ENCODE data around the gene LRRTM4.

Gene LRRTM4

DNA sequence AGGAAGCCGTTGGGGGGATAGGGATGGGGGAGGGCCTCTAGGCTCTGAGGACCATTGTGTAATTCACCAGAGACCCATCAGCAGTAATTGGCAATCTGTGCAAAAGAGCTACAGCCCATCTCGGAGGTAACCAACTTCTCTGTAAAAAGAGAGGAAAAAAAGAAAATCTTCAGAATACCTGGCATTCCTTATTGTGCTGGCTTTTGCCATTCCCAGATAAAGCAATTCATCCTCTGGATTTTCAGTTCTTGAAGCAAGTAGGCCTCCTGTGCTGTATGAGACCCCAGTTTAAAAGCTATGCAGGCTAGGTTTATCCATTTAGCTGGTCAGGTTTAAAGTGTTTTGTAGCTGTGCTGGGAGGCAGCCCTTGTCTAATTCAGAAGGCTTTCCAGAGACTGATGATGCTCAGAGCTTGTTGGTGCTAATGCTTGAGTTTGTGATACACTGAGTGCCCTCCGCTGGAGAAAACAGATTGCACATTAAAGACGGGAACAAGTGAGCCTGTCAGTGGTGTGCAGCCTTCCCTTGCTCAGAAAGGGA is at the start of gene LRRTM4:
Gene LRRTM4, minus strand, starts transcription at position 446 of the 540 bp plus-strand sequence.
- DNase-seq (ENCODE audit: low read depth): no peak

DNA sequence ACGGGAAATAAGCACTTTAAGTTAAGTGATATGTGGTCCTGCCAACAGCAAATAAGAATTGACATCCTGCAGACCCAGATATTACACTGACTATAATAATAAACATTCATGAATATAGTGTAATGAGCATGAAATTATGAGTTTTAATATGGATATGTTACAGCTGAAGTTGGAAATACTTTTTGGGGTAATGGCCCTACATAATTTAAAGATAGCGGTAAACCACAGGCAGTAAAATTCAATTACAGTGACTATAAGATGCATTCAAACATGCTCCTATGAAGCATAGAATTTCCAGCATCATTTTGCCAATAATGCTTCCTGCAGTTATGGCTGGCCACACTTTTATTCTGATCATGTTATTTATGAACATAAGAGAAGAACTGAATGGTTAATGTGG is 49.4 kb upstream of the LRRTM4 start:
- DNase-seq (ENCODE audit: low read depth): no peak

DNA sequence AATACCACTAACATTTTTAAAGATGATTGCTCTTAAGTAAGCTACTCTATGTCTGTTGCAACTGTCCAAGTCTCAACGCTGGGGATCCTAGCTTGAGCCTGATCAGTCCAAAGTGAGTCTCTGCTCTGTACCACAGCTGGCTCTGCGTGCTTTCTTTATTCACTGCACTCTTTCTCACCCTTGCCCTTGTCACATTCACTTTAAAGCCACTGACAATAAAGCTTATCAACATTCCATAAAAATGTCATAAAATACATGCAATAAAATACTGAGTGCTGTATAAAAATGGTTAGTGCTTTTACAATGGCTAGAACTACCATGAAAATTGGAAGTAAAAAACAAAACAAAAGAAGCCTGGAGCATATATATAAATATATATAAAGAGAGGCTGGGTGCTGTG is 45.5 kb upstream of the LRRTM4 start:
- no peak for DNase-seq (ENCODE audit: low read depth)

DNA sequence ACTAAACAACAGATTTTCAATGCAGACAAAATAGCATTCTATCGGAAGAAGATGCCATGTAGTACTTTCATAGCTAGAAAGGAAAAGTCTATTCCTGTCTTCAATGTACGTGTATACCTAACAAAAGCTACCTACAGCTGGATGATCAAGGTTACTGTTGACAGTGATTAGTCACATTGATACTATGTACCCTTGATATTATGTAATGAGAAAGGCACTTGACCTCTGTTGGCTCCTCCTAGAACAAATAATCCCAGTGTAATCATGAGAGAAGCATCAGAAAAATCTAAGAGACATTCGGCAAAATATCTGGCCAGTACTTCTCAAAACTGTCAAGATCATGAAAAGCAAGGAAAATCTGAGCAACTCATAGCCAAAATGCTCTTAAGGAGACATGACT is 44.4 kb upstream of the LRRTM4 start:
- no peak for DNase-seq (ENCODE audit: low read depth)

DNA sequence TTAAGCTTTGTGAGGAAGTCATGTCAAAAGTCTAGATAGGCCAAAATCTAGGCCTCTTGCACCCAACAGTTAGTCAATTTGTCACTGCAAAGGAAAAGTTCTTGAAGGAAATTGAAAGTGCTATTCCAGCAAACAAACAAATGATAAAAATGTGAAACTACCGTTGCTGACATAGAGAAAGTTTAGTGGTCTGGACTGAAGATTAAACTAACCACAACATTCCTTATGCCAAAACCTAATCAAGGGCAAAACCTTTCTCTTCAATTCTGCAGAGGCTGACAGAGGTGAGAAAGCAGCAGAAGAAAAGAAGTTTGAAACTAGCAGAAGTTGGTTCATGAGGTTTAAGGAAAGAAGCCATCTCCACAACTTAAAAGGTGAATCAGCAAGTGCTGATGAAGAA is 44.0 kb upstream of the LRRTM4 start:
- no peak for DNase-seq (ENCODE audit: low read depth)

DNA sequence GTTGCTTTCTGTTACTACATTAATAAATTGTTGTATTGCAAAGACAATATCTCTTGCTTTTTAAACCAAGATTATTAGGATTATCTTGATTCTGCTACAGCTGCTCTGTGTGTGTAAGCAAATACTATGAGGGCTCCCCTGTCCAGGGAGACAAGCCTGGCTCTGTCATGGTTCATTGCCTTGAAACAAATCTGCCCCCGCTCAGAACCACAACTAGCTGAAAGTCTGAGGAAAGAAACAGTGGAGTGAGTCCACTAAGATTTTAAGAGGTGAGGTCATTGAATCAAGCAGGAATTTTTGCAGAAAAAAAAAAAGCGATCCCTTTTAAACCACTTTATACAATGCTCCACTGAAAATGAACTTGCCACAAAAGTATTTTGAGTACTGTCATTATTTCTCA is 30.8 kb upstream of the LRRTM4 start:
- no peak for DNase-seq (ENCODE audit: low read depth)

DNA sequence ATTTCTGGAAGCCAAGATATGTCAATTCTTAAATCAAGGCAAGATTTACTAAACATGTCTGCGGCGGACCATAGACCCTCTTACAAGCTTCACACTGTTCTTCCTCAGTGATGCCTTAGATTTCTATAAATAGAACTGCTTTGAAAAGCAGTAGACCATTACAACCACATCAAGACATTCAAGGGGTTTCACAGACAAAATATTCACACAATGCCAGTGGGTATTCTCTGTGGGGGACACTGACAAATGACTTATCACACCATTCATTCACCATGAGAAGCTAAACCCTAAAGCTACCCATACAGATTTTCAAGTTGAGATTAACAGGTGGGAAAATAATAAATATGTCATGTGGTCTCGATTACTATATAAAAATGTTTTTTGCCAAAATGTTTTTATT is 15.9 kb upstream of the LRRTM4 start:
- DNase-seq (ENCODE audit: low read depth): no peak

DNA sequence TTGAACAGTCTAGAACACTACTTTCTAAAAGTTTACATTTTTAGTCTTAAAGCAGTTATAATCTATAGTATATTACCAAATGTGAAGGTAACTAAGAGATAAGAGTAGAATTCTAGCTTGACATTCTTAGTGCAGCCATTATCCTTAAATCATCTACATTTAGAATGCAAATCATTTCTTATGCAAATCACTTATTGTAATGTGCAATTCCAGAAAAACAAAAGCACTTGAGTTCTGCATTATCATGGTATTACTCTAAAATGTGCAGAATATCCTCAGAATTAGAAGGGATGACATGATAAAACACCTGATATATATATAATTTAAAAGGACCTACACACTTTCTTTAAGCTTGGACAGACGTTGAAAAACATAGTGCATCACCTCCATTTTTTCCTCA is 712 bp upstream of the LRRTM4 start:
- no peak for DNase-seq (ENCODE audit: low read depth)

DNA sequence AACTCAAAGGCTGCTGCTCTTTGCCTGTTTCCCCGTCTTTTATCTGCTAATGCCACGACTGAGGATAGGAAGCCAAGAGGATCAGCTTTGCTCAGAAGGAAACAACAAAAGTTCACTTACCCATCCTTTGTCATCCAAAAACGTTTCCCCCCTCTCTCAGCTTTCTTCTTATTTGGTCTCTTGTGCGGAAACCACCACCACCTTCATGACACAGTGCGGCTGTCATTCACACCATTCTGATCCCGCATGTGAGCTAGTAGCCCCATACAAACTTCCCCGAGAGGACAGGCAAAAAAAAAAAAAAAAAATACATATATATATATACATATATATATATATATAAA is 656 bp downstream of the LRRTM4 start:
- DNase-seq (ENCODE audit: low read depth): no peak

DNA sequence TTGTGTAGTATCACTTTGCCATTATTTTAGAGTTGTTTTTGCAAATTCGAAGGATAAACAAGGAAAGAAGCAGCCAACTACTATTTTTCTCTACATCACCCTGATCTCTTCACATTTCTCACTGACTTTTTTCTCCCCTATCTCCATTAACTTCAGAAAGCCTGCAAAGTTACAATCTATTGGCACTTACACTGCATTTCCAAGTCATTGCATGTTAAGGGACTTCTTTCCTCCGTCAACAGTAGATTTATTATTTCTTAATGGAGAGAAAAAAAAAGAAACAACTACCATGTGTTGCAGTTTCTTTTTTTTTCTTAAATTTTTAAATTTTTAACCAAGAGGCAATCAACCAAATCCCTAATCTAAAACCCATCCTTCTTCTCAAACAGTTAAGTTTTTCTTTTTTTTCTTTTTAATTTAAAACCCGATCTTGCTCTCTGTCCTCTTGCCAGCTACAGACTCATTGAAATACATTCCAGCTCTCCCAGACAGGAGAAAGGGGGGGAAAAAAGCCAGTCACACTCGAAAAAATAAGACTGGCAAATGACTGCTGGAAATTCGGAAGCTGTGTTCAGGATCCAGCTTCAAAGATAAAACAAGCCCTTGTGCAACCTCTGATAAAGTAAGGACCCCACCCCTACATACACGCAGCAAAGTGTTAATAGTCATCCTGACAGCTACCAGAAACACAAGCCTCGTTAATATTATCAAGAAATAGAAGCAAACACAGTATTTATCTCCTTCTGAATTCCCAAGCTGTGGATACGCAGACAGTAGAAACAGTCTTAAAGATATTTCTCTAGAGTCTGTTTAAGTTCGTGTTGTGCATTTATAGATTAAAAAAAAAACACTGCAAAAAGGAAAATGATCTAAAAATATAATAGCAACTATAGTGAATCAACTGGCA is 1.3 kb downstream of the LRRTM4 start:
- no peak for DNase-seq (ENCODE audit: low read depth)

DNA sequence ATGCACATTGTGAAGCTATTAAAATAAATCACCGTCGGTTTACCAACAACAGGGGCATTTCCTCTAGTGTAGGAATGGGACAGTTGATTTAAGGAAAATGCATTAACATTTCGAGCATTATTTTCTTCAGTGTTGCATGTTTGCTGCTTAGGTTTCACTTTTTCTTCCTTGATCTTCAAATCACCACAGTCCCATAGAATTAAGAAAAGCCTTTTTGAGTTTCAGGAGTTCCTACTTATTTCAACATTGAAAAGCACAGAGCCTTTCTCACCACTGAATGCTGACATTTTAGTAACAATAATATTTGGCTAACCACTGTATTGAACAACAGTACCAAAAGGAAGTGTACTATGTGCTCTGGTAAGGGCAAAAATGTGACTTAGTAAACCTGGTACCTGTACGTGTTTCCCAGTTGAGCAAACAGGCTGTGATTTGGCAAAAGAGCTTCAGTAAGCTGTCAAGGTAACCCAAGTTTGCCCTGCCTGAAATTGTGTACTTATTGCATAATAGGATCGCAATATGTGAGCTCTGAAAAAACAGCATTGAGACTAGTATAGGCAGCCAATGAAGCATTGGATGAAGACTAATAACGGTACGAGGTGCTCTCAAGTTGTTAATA is 2.2 kb downstream of the LRRTM4 start:
- no peak for DNase-seq (ENCODE audit: low read depth)

DNA sequence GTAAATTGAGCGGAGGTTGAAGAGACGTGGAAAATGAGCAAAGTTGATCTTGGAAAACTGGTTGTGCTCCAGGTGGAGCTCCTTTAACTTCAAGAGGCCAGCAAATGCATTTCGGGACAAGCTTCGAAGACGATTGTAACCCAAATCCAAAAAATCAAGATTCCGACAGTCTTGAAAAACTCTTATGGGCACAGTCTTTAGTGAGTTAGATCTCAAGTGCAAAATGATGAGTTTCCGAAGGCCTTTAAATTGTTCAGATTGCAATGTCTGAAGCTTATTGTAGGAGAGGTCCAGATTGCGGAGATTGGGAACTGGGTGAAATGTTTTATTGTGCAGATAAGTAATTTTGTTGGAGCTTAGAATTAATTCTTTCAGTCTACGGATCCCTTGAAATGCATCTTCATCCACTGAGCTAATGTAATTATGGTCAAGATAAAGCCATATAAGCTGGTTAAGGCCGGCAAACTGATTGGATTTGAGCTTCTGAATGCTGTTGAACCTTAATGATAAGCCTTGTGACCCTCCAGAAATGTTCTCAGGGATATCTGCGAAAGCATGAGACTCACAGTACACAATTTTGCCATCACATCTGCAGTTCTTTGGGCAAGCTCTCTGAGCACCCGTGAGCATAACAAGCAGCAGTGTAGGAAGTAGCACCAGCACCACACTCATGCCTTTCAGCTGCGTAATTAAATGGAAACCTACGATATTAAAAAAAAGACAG is 2.9 kb downstream of the LRRTM4 start:
- no peak for DNase-seq (ENCODE audit: low read depth)

DNA sequence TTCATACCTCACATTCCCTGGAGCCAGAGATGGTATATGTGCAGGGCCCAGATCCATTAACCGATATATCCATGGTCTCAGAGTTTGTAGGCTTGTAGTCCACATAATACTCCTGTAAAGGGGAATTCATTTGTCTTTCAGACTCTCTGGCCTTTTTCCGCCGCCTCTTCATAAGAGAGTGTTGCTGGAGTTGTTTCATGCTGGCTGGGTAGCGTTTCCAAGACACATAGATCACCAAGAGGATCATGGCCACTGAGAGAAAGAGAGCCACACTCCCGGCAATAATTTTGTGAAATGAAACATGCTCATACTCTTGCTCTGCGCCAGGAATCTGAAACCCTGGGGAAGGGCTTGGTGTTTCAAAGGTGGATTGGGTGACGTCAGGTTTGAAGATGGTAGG is 3.9 kb downstream of the LRRTM4 start:
- DNase-seq (ENCODE audit: low read depth): no peak

DNA sequence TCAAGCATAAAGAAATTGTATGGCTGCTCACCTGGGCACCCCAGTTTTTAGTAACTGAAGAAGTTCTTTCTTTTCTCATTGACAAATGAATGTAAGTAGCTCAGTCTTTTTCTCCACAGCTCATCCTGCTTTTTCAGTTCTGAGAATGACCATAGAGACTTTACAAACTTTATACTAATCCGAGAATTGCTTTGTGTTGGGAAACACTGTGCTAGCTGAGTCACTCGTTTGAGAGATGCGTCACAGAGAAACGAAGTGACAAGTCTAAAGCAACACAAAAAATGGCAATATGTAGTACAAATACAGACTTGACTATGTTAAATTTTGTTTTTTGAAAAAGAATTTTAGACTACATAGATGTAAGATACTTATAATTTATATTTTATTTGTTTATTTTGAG is 9.0 kb downstream of the LRRTM4 start:
- no peak for DNase-seq (ENCODE audit: low read depth)

DNA sequence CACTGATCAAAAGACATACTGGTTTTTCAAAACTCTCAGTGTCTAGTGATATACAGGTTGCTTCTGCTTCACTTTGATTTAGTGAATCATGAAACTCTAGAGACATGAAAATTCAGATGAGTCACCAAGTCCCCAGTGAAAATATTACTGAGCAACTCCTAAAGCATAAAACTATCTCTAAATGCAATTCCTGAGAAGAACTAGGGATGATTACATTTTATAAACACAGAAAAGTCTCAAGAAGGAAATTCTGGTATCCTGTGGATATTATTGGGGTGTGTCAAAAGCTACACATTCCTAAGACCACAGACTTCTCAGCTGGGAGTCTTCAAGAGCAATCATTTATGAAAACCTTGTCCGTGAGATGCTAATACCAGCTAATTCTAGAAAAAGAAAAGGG is 9.7 kb downstream of the LRRTM4 start:
- DNase-seq (ENCODE audit: low read depth): no peak

DNA sequence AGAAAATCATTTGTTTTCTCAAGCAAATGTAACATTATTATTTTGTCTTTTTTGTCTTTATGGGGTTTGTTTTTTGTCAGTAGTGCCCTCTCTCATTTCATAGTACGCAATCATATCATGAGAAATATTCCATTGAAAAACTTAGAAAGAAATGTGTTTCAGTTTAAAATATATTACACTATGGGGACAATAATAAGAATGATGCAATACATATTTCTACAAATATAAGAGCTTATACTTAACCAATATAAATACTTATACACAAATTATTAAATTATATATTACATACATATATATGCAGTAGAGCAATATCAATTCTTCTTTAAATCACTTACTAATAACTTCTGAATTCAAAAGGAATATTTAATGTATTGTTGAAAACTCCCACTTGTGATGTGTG is 13.7 kb downstream of the LRRTM4 start:
- DNase-seq (ENCODE audit: low read depth): no peak

DNA sequence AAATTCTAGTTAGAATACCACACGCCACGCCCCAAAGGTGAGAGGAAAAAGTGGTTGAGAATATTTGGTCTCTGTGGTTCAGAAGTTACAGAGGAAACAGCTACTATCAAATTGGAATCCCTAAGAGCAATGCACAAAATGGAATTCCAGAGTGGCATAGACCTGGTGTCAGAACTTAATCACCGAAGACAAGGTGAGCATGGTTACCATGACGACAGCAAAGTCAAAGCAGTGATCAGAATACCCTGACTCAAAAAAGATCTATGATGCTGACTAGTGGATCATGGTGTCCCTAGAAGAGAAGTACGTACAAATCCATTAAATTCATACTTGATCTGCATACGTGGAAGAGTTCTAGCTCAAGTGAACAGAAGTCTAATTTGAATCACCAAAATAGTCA is 14.5 kb downstream of the LRRTM4 start:
- no peak for DNase-seq (ENCODE audit: low read depth)

DNA sequence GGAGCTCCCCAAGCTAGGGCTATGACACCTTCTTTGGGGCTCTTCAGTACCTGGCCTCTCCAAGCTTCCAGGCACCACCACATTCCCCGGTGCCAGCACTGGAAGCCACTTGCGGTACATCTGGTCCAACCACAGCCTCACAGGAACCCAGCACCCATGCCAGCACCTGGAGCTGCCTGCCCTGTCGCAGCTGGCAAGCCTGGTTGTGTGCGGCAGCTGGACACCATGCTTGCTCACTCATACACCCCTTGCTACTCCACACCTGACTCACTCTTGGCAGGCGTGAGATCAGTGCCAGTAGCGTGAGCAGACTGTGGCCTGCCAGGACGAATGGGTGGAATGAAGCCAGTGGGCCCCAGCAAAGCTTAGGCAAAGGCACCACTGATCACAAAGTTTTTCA is 34.0 kb downstream of the LRRTM4 start:
- no peak for DNase-seq (ENCODE audit: low read depth)

DNA sequence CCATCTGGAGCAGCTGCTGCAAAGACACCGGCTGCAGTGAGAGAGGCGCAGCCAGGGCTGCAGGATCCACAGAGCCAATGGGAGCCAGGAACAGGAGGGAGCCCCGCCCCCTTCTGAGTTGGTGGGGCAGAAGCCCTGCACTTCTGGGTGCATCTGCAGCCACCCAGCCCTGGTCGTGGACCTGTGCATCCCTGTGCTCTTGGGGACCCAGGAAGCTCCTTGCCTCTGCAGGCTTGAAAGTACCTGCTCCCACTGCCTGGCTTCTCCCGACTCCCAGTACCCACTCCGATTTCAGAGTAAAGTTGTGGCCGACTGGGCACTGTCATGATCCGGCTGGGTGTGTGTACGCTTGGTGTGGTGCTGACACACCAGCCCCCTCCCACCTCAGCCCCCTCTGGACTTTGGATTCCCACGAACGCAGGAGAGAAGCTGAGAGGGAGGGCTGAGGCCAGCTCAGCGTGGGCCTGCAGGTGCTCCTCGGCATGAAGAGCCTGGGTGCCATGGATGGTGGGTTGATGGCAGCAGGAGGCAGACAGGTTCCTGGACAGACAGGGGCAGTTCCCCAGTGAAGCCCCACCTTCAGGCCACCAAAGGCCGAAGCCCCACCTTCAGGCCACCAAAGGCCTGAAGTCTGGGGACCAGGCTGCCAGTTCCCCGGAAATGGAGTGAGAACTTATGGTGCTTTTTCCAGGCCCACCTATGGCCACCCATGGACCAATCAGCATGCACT is 34.9 kb downstream of the LRRTM4 start:
- DNase-seq (ENCODE audit: low read depth): no peak

DNA sequence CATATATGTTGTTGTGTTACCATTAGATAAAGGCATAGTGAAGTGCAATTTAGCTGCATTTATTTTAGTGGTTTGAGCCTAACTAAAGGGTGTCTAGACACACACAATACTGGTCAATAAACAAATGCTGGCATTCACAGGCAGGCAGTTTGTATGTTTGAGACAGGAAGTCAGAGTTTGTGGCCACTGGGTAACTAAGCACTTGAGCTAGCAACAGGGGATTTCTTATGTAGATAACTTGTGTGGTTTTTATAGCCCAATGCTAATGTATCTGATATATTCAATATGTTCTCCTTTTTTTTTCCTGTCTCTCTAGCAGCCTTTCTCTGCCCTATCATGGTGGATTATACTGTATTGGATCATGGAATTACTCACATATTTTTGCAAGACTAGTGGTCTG is 38.1 kb downstream of the LRRTM4 start:
- DNase-seq (ENCODE audit: low read depth): no peak

DNA sequence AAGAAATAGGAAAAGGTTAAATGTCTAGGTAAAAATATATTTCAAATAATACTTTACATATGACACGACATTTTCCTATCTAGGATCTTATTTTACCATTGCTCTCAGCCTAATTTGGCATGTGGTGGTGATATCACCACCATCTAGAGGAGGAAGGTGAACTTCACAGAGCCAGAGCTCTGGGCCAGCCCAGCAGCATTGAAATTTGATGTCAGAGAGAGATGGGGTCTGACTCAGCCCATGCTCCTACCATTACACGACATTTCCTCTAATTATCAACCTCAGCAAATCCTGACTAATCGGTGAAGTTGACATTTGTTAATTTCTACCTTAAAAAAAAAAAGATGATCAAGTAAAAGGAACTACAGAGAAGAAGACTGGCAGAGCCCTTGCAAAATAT is 42.3 kb downstream of the LRRTM4 start:
- no peak for DNase-seq (ENCODE audit: low read depth)

DNA sequence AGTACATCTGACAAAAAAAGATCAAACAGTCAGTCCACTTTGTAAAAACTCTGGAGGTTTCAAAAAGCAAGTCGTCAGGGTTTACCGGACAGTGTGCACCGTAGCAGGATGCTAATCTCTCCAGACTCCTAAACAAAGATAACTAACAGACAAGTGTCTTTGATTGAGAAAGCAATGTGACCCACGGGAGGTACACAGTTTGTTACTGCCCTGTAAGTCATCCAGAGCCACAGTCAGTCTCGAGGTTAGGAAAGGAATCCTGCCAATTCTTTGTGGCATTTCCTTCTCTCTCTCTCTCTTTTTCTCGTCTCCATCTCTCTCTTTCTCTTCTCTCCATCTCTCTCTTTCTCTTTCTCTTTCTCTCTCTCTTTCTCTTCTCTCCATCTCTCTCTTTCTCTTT is 42.8 kb downstream of the LRRTM4 start:
- DNase-seq (ENCODE audit: low read depth): no peak

Data from activated T-helper 1 cell treated with Interleukin-2 at 50 U/mL for 16 hours (primary cell).